ENCODE data around the gene TEAD1. TPM values are rescaled to one million over a fixed set of nuclear protein-coding genes. Genes with fewer than 3 reads are reported as not detected.

Gene TEAD1
- total and polyA plus RNA-seq, 2 donors (not counting 3 experiments of a cell fraction or from before 2014, with no cell fraction given) = 15.3 to 49.0 TPM

- H3K4me2 ChIP-seq (ENCODE audit: insufficient read depth, low read length) = peak overlapping the region; percentile 2
- DNase-seq (ENCODE audit: low read depth, low spot score) = peak; percentile 65
- intact Hi-C loops (cut with micrococcal nuclease) (loop anchor here (1.0 to 5.0 kb wide), 4 partner anchors 68 to 162 kb away; partner anchors contain the start of gene TEAD1), dilution Hi-C loops (cut with MboI; ENCODE audit: extremely low pct_ligation_motif_present, low sequenced_read_pairs) (no loop called here)
- TF ChIP-seq, protein P1, sequence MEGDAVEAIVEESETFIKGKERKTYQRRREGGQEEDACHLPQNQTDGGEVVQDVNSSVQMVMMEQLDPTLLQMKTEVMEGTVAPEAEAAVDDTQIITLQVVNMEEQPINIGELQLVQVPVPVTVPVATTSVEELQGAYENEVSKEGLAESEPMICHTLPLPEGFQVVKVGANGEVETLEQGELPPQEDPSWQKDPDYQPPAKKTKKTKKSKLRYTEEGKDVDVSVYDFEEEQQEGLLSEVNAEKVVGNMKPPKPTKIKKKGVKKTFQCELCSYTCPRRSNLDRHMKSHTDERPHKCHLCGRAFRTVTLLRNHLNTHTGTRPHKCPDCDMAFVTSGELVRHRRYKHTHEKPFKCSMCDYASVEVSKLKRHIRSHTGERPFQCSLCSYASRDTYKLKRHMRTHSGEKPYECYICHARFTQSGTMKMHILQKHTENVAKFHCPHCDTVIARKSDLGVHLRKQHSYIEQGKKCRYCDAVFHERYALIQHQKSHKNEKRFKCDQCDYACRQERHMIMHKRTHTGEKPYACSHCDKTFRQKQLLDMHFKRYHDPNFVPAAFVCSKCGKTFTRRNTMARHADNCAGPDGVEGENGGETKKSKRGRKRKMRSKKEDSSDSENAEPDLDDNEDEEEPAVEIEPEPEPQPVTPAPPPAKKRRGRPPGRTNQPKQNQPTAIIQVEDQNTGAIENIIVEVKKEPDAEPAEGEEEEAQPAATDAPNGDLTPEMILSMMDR (IDR thresholded peaks at IDR 0.05; ENCODE audit: extremely low read depth in 1 of 2, insufficient read depth in 1 of 2, low read depth in 1 of 2, low read length in 2 of 2) = peak; percentile 40 to 45
- peak; percentile 63 for TF ChIP-seq FOS (IDR thresholded peaks at IDR 0.05; ENCODE audit: borderline replicate concordance, insufficient read depth, low read length)
- peak; percentile 45 for TF ChIP-seq JUN (IDR thresholded peaks at IDR 0.05; ENCODE audit: borderline replicate concordance, insufficient read depth, insufficient read length, low read depth)
- TF ChIP-seq POLR2AphosphoS5 (IDR thresholded peaks at IDR 0.05; ENCODE audit: insufficient read depth, low read depth, low read length) = no peak
- TF ChIP-seq GATA2 (IDR thresholded peaks at IDR 0.05; ENCODE audit: insufficient read depth, insufficient read length, low read depth, low read length) = no peak
- no peak for TF ChIP-seq MYC (IDR thresholded peaks at IDR 0.05; ENCODE audit: low read depth, low read length)
- TF ChIP-seq, protein P2, sequence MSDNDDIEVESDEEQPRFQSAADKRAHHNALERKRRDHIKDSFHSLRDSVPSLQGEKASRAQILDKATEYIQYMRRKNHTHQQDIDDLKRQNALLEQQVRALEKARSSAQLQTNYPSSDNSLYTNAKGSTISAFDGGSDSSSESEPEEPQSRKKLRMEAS (IDR thresholded peaks at IDR 0.05; ENCODE audit: insufficient read depth, insufficient read length) = no peak
- no peak for TF ChIP-seq EZH2 (IDR thresholded peaks at IDR 0.05; ENCODE audit: borderline replicate concordance, low read depth, low read length, severe bottlenecking)
- no peak for TF ChIP-seq POLR2A (IDR thresholded peaks at IDR 0.05; ENCODE audit: low read depth, low read length)
- H3K79me2 ChIP-seq (ENCODE audit: control insufficient read depth, insufficient read depth, low read length) = peaks cover 33% of the 10 kb centered on the region
- ChIA-PET CTCF (interaction anchor here (0.6 to 2.5 kb wide), 9 partner anchors 9 to 350 kb away, joined by 3 to 9 read pairs (median 4); no protein-coding TSS in a partner anchor), POLR2A (interaction anchor here (0.6 kb wide), 1 partner anchor 90 kb away, joined by 5 read pairs; no protein-coding TSS in a partner anchor)
- no peaks in the 10 kb centered on the region for H3K9me1 ChIP-seq (replicated peaks; ENCODE audit: control insufficient read depth, extremely low read depth, insufficient read depth, low read length)
- BruUV-seq (replicated peaks) = no TSS peak
- FAIRE-seq = peak; percentile 83
- peaks cover 11% of the 10 kb centered on the region for H3K4me1 ChIP-seq (ENCODE audit: control insufficient read depth, extremely low read depth, insufficient read depth, low read length)
- H3K27ac ChIP-seq (ENCODE audit: insufficient read depth, low read depth, low read length) = peak overlapping the region; percentile 10
- peaks cover 2 to 3% of the 10 kb centered on the region in 2 experiments for H3K36me3 ChIP-seq (ENCODE audit: control insufficient read depth in 2 of 2, extremely low read depth in 1 of 2, insufficient read depth in 2 of 2, low read length in 2 of 2)
- H4K20me1 ChIP-seq (replicated peaks; ENCODE audit: control insufficient read depth, extremely low read depth, insufficient read depth, low read length) = no peaks in the 10 kb centered on the region
- no peak overlapping the region for H3K4me3 ChIP-seq (replicated peaks in 1 of 3; ENCODE audit: insufficient read depth in 1 of 3, low read depth in 1 of 3, low read length in 3 of 3)
- H2AFZ ChIP-seq (ENCODE audit: low read depth, low read length) = no peak overlapping the region
- H3K9me3 ChIP-seq (replicated peaks; ENCODE audit: control insufficient read depth, insufficient read depth, low read length) = no peaks in the 10 kb centered on the region
- H3K9ac ChIP-seq (replicated peaks; ENCODE audit: extremely low read depth, insufficient read depth, low read length) = no peak overlapping the region
- no peaks in the 10 kb centered on the region for H3K27me3 ChIP-seq (ENCODE audit: control insufficient read depth in 2 of 2, insufficient read depth in 2 of 2, low read length in 2 of 2)
Observed at GRCh38 chr11:12761029-12761428, 86.8 kb downstream of the TEAD1 start.
